Karpas-422 (cell line): ENCODE data around the gene PPM1N. TPM values are rescaled to one million over a fixed set of nuclear protein-coding genes. Genes with fewer than 3 reads are reported as not detected.

ENCODE experiments used
- total RNA-seq: library from RNA; depleted of rRNA; stranded (reverse); fragments of >200 nt; shearing (Covaris generic); gene quantifications from 2 replicates; pipeline ENCODE4 v1.2.3, GENCODE V29; 2014; ENCODE audit warnings: low replicate concordance; rRNA removed

PPM1N gene
- total RNA-seq, 1 experiment from 2014 or later = 0.71 TPM

Other genes starting within 250 kb of the PPM1N start
- 17.9 and 20.2 TPM in 2 replicates for gene MARK4, start 247.2 kb upstream of the PPM1N start, total RNA-seq
- not detected in 2 replicates for gene CKM, start 175.6 kb upstream of the PPM1N start, total RNA-seq
- not detected in 2 replicates for gene KLC3, start 157.7 kb upstream of the PPM1N start, total RNA-seq
- gene ERCC2, start 127.9 kb upstream of the PPM1N start, total RNA-seq = 15.4 and 23.4 TPM in 2 replicates
- 1.0 and 1.1 TPM in 2 replicates for gene PPP1R13L, start 93.4 kb upstream of the PPM1N start, total RNA-seq
- 6.6 and 10.5 TPM in 2 replicates for gene POLR1G, start 91.8 kb upstream of the PPM1N start, total RNA-seq
- 121 and 175 TPM in 2 replicates for gene ERCC1, start 74.5 kb upstream of the PPM1N start, total RNA-seq
- 2.5 and 4.0 TPM in 2 replicates for gene FOSB, start 30.4 kb upstream of the PPM1N start, total RNA-seq
- 3.1 and 4.6 TPM in 2 replicates for gene RTN2, start 1.4 kb upstream of the PPM1N start, total RNA-seq
- 77.9 and 97.9 TPM in 2 replicates for gene VASP, start 9.0 kb downstream of the PPM1N start, total RNA-seq
- gene OPA3, start 86.4 kb downstream of the PPM1N start, total RNA-seq = 4.7 and 4.8 TPM in 2 replicates
- gene GPR4, start 103.8 kb downstream of the PPM1N start, total RNA-seq = 0.26 and 0.83 TPM in 2 replicates
- gene EML2, start 141.0 kb downstream of the PPM1N start, total RNA-seq = 40.3 and 86.4 TPM in 2 replicates
- gene GIPR, start 169.8 kb downstream of the PPM1N start, total RNA-seq = 3.9 and 6.1 TPM in 2 replicates
- 540 and 645 TPM in 2 replicates for gene SNRPD2, start 193.5 kb downstream of the PPM1N start, total RNA-seq
- 21.4 and 30.3 TPM in 2 replicates for gene QPCTL, start 194.2 kb downstream of the PPM1N start, total RNA-seq
- gene FBXO46, start 232.5 kb downstream of the PPM1N start, total RNA-seq = 16.8 and 25.6 TPM in 2 replicates
- gene MEIOSIN, start 235.0 kb downstream of the PPM1N start, total RNA-seq = not detected in 2 replicates